Brain microvascular endothelial cell (primary cell): ENCODE results near the gene PPARA.

Experiments
- DNase-seq: peaks from one replicate; pipeline ENCODE4 v3.0.0-alpha.2; 2020
- H3K27ac ChIP-seq: fragments of 250-450 bp; sonication (Bioruptor Pico); 2 replicates; pipeline ENCODE4 v1.5.1; 2020; ENCODE audit warnings: mild to moderate bottlenecking, moderate library complexity
- H3K27me3 ChIP-seq: fragments of 250-450 bp; sonication (Bioruptor Pico); replicated peaks from 2 replicates; pipeline ENCODE4 v1.5.1; 2020; ENCODE audit warnings: mild to moderate bottlenecking
- H3K36me3 ChIP-seq: fragments of 250-450 bp; sonication (Bioruptor Pico); replicated peaks from 2 replicates; pipeline ENCODE4 v1.5.1; 2020; ENCODE audit warnings: mild to moderate bottlenecking
- H3K4me3 ChIP-seq: 2 replicates; pipeline ENCODE4 v1.5.1; 2011; ENCODE audit warnings: low read depth, mild to moderate bottlenecking, control low read depth, low read length, moderate library complexity
- in situ Hi-C: cut with HindIII; loops from 2 replicates; pipeline ENCODE4 v1.10.0; 2017; ENCODE audit warnings: low sequenced_read_pairs, low pct_ligation_motif_present
- TF ChIP-seq, protein P1 (sequence below): IDR thresholded peaks from 2 replicates; pipeline ENCODE4 v1.5.1; 2011; ENCODE audit warnings: low read depth, mild to moderate bottlenecking, moderate library complexity, low read length, control low read depth, inconsistent platforms; ENCODE audit errors: missing control alignments

PPARA gene

DNA sequence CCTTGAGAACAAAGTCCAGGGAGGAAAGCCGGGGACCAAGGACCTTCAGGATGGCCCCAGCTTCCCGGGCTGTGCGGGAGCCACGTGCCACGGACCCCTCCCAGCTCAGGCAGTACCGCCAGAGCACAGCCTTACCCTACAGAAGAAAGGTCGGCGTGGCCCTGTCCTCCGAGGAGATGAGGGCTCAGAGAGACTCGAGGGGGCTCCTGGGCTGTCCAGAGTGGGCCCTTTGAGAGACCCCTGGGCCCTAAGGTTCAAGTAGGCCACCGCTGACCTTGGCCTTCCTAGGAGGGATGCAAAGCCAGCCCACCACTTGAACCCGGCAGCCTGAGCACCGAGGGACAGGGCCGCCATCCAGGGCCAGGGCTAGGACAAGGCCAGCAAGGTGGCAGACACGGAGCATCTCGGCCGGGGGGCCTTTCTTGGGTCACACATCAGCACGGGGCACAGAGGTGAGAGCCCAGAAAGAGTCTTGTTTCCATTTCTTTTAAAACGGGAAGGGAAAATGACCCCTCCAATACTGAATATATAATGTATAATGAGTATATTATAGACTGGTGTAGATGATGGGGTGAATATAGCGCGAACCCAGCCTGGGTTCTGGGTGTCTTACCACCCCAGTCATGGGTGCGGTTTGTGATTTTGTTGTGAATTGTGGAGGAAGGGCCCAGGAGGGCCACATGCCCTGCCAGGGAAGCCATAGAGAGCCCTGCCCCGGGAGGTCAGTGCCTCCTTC is 34.4 kb upstream of the PPARA start:
- H3K4me3 ChIP-seq = no peak overlapping the region
- peaks cover 13% of the 10 kb centered on the region for H3K36me3 ChIP-seq
- in situ Hi-C loops = no loop called here
- no peak overlapping the region for H3K27ac ChIP-seq
- DNase-seq = no peak
- TF ChIP-seq, protein P1, sequence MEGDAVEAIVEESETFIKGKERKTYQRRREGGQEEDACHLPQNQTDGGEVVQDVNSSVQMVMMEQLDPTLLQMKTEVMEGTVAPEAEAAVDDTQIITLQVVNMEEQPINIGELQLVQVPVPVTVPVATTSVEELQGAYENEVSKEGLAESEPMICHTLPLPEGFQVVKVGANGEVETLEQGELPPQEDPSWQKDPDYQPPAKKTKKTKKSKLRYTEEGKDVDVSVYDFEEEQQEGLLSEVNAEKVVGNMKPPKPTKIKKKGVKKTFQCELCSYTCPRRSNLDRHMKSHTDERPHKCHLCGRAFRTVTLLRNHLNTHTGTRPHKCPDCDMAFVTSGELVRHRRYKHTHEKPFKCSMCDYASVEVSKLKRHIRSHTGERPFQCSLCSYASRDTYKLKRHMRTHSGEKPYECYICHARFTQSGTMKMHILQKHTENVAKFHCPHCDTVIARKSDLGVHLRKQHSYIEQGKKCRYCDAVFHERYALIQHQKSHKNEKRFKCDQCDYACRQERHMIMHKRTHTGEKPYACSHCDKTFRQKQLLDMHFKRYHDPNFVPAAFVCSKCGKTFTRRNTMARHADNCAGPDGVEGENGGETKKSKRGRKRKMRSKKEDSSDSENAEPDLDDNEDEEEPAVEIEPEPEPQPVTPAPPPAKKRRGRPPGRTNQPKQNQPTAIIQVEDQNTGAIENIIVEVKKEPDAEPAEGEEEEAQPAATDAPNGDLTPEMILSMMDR = no peak
- no peaks in the 10 kb centered on the region for H3K27me3 ChIP-seq

DNA sequence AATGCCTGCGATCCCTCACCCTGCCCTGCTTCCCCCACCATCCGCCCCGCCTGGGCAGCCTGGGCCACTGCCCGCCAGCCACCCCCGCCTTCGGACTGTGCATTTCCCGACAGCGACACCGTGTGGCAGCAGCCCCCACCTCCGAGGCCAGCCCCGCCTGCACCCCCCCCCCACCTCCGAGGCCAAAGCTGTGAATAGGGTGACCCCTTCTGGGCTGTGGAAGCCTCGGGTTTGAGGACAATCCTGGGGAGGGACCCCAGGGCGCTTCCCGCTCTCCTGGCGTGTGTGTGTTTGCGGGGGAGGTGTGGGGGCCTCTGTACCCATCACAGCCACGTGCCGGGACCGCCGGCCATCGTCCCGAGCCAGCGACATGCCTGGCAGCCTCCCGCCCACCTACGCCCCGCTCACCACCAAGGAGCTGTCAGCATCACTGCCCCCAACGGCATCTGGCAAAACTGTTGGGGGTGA is 33.8 kb upstream of the PPARA start:
- no peak overlapping the region for H3K4me3 ChIP-seq
- no peak overlapping the region for H3K27ac ChIP-seq
- TF ChIP-seq, protein P1 = peak; percentile 84
- H3K36me3 ChIP-seq = peaks cover 13% of the 10 kb centered on the region
- in situ Hi-C loops = no loop called here
- peak; percentile 74 for DNase-seq
- H3K27me3 ChIP-seq = no peaks in the 10 kb centered on the region

DNA sequence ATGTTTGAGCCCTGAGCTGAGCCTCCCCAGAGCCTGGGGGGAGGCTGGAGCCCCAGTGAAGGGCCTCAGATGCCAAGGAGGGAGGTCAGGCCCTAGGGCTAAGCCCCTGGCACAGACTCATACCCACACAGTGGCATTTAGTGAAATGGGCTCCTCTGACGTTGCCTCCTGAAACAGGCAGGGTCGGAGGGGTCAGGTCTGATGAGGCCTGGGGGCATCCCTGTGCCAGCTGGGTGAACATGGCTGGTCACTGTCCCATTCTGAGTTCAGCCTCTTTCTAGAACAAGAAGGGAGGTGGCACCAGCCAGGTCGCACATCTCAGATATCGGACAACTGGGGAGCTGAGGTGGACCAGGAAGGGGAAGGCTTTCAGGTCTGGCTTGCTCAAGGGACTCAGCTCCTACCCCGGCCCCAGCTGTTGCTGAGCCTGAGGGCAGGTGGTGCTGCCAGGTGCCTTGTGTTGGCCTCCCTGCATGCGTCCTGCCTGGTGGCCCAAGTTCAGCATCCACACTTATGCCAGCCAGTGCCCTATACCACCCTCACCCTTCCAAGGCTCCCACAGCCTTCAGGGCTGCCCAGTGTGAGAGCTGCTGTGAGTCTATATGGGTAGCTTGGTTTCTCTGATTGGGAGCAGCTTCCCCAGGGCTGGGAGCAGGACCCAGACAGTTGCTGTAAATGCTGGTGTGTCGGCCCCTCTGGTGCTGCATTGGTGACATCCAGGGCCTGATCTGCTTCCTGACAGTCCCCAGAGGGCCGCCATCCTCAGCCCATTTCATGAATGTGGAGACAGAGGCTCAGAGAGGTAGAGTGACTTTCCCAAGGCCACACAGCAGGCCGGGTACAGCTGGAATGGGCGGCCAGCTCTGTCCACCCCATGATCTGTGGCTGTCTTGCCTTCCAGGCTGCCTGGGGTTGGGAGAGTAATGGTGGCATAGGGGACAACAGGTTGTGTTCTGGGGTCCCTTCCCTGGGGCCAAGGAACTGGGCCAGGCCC is 32.8 kb upstream of the PPARA start:
- Histone ChIP-seq H3K27me3 (no peaks in the 10 kb centered on the region), H3K36me3 (peaks cover 10% of the 10 kb centered on the region), H3K27ac (no peak overlapping the region), H3K4me3 (no peak overlapping the region)
- TF ChIP-seq, protein P1 = no peak
- in situ Hi-C loops = no loop called here
- DNase-seq = no peak

DNA sequence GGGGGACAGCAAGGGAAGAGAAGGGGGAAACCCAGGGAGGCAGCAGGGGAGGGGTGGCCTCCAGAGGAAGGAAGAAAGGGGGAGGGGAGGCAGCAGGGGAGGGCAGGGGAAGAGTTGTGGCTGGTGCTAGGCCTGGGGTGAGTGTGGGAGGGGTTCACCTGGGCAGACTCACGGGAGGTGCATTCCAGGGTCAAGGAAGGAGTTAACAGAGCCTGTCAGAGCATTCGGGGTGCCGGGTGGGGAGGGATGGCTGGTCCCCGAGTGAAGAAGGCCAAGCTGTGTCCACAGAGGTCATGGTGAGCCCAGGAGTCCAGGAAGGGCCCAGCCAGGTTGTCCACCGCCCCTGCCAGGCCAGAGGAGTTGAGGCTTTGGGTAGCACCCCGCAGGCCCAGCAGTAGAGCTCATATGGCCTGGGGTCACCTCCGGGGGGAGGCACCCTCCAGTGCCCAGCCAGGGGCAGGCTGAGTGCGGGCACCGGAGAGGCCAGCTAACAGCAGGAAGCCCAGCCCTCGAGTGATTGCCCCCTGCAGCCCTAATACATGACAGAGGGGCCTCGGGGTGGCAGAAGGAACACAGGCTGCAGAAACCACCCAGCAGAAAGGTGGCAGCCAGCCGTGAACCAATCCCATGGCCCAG is 31.1 kb upstream of the PPARA start:
- no peaks in the 10 kb centered on the region for H3K27me3 ChIP-seq
- H3K4me3 ChIP-seq = no peak overlapping the region
- DNase-seq = no peak
- TF ChIP-seq, protein P1 = no peak
- H3K27ac ChIP-seq = no peak overlapping the region
- in situ Hi-C loops = no loop called here
- no peaks in the 10 kb centered on the region for H3K36me3 ChIP-seq

DNA sequence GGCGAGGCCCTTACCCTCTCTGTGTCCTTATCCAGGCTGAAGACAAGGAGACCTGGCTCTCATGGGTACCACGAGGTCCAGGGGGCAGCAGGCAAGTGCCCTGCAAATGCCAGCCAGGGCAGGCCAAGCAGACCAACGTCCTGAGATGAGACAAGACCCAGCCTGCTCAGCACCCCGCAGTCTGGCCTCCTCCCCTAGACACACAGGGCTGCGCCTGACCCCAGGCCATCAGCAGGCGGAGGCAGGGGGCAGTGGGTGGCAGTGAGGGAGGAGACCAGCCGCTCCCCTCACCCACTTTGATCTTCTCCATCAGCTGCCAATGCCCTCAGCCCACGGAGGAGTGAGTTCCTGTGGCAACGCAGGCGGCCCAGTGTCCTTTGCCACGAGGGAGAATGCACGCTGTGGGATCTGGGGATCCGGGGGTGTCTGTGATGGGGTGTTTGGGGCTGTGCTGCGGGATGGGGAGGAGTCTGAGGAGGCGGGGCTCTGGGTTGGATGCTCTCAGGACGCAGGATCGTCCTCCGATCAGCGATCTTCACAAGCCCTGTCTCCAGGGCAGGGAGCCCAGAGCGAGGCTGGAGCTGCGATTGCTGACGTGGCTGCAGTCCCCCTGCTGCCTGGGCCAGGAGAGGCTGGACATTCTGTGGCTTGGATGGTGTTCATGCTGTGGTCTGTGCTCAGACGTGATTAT is 30.5 kb upstream of the PPARA start:
- peak; percentile 54 for DNase-seq
- Histone ChIP-seq H3K4me3 (no peak overlapping the region), H3K27ac (no peak overlapping the region), H3K27me3 (no peaks in the 10 kb centered on the region), H3K36me3 (no peaks in the 10 kb centered on the region)
- TF ChIP-seq, protein P1 = no peak
- in situ Hi-C loops = no loop called here
